Measurements from ENCODE around the gene COPA.

COPA gene

GRCh38 chr1:160261893-160262794 is 80.9 kb downstream of the COPA start, which contains the start of gene DCAF8:
TSS of gene DCAF8 (minus strand) at chr1:160262549. CDS start at chr1:160244008, 18,541 bp downstream.
- DNase-seq: peak; percentile 98

DNA sequence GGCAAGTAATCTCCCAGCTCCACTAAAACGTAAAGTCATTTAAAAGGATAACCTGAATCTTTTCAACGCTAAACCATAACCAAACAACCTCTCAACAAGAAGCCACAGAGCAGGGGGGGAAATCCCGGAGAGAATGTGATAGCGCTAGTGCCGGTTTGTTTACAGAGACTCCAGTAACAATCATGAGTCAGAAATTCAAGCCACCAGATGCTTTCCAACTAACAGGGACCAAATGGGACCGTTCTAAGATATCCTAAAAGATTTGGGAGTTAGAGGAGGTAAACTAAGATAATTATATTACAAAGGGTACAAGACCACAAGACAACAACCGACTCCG is 81.5 kb downstream of the COPA start:
- DNase-seq: peak; percentile 77

GRCh38 chr1:160260406-160261382 is 82.4 kb downstream of the COPA start:
- DNase-seq: peak; percentile 62

GRCh38 chr1:160258177-160258798 is 84.8 kb downstream of the COPA start:
- no peak for DNase-seq

DNA sequence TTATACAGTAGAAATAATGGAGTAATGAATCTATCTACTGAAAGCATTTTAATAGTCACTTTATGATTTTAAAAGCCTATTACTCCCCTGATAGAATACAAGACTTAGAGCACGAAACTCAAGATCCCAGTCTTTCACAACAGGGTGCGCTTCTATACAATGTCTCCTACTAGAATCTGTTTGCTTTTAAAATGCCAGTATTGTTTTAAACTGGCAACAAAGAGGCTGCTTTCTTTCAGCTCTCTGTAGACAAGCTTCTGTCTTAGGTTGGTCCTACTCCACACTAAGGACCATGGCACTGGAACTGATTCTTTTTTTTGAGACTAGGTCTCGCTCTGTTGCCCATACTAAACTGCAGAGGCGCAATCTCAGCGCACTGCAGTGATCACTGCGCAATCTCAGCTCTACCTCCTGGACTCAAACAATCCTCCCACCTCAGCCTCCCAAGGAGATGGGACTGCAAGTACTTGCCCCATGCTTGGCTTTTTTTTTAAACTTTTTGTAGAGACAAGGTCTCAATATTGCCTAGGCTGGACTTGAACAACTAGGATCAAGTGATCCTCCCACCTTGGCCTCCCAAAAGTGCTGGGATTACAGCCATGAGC is 85.5 kb downstream of the COPA start:
- no peak for DNase-seq

DNA sequence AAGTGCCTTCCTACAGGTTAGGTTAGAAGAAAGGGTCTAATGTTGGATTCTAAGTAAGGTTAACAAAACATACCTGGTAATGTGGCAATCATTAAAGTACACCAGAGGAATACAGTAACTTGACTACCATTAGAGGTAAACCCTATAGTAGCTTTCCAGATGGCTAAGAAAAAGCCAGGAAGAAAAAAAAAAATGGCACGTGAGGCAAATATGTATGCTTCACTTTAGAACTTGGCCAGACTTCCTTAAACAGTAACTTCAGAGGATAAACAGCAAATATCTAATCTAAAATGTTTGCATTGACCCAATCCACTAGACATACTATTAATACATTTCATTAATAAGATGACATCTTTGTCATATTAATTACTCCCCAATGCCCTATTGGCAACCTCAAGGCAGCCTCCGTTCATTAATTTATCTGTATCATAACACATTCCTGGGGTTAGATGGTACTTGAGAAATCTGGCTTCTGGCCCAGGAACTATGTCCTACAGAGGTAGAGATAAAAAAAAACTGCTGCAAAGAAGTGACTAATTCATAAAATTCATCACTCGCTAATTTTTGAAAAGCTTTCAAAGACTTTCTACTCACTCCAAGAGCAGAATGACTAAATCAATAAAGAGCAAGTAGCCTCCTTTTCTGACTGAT is 86.5 kb downstream of the COPA start:
- DNase-seq: no peak

DNA sequence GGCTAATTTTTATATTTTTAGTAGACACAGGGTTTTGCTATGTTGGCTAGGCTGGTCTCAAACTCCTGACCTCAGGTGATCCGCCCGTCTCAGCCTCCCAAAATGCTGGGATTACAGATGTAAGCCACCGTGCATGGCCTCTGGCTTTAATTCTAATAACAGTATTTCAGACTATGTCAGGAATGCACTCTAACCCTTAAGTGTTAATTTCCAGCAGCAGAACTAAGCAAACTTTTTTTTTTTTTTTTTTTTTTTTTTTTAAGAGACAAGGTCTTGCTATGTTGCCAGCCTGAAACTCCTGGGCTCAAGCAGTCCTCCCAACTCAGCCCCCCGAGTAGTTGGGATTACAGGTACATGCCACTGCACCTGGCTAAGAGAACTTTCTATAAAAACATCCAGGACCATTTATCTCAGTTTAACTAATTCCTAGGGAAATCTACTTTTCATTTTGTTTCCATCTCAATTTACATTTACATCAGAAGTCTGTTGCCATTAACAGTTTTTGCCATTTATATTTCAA is 87.2 kb downstream of the COPA start:
- no peak for DNase-seq

DNA sequence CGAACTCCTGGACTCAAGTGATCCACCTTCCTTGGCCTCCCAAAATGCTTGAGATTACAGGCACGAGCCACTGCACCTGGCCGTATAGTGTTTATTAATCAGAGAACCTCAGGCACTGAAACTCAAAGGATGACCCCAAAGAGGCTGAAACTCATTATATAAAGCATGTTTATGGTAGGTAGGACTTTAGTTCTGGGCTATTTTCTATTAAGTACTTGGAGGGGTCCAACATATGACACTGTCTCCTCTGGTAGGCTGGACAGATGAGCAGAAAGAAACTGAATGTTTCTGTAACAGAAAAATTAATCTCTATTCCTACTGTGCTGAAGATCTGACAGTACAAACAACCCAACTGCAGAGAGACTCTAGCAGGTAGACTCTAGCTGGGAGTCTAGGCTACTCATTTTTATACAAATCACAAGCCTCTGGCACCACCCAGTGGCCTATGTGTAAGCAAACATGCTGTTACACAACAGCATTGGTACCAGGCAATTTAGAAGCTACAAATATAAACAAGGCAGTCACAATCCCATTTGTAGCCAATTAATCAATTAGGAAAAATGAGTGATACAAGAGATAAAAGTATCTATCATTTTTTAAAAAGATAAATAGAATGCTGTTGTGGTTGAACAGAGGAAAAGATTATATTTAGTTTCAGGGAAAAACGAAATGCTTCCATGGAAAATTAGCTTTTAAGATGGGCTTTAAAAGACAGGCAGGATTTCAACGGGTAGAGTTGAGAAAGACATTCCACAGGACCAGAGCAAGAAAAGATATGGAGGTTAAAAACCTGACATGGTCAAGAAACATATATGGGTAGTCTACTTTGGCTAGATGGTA is 91.1 kb downstream of the COPA start:
- peak; percentile 76 for DNase-seq

DNA sequence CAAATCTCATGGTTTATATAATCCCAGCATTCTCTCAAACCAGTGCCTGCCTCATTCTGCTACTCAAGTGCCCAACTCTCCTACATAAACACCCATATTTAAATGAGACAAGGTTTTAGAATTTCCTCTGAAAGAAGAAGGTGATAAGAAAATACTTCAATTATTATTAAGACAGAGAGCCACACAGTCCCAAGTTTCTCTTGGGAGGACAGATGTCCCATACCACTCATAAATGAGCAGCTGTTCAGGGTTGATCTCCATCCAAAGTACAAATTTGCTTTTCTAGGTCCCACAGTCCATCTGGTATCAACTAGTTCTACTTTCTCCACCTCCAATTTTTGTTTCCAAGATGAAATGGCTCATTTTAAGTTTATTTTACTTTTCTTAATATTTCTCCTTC is 92.0 kb downstream of the COPA start:
- no peak for DNase-seq

DNA sequence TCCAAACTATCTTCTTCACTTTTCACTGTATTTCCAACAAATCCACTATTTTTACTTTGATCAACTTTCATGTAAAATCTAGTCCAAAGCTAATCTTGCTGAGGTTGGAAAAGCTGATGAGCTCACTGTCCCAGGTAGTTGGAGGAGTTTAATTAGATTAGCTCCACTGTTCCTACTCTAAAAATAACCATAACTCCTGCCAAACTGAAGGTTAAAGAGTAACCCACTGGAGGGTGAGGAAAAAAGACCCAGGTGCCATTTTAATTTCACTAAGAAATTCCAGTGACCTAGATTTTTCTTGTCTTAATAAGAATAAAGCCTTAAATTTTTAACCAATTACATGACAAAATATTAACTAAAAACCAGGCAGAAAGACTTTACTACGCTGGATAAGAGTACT is 96.0 kb downstream of the COPA start:
- no peak for DNase-seq

- no peak for DNase-seq
Observed at GRCh38 chr1:160245434-160245833, 97.6 kb downstream of the COPA start.

DNA sequence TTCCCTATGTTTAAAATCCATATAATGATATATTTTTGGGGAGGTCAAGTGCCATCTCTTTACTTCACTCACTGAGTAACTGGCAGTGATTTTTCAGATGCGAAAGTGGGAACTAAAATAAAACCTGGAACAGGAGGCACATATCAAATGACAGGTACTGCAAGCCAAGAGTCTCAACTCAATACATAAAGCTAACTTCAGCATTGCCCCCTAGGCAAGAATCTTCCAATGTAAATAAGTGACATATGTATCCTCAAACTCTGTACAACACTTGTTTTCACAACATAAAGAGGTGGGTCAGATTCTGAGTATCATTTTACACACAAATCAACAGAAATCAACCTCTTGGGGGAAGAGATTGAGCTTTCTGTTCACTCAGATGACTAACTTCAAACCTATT is 98.8 kb downstream of the COPA start:
- DNase-seq: no peak

DNA sequence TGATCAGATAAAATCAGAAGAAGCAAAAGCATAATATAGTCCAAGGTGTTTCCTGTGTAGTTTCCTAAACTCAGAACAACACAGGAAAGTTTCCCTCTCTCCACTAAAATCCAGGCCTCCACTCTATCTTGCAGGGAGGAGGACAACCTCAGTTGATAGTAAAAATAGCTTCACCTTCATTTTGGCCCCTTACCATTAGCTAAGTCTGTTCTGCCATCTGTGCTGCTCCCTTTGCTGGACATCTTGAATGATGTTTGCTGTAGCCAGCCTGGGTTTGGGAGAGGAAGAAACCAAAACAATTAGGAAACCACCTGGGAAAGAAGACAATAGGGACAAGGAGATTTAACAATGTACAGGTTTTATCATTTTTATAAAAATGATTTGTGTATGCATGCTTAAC is 99.3 kb downstream of the COPA start:
- DNase-seq: no peak

GRCh38 chr1:160239582-160240299 is 103.3 kb downstream of the COPA start:
- no peak for DNase-seq

Data from islet precursor cell (in vitro differentiated cells).